HUES64 (cell line): ENCODE data around the gene TRAFD1.
"Not testable (repeated sequence)": the region's sequence is repeated elsewhere in the genome, so short reads cannot be mapped to it uniquely, and the experiment has no call there.

Experiments used
- H3K27ac ChIP-seq: 2 replicates; pipeline ENCODE4 v1.7.0; 2013; ENCODE audit warnings: low read depth, low read length, inconsistent platforms
- H3K27me3 ChIP-seq: 2 replicates; pipeline ENCODE4 v1.6.1; 2013; ENCODE audit warnings: mild to moderate bottlenecking, low read length; ENCODE audit not compliant: insufficient read depth
- H3K36me3 ChIP-seq: 2 replicates; pipeline ENCODE4 v1.6.1; 2013; ENCODE audit warnings: mild to moderate bottlenecking, low read length; ENCODE audit not compliant: insufficient read depth
- H3K4me1 ChIP-seq: 2 replicates; pipeline ENCODE4 v1.6.1; 2013; ENCODE audit warnings: mild to moderate bottlenecking, low read length, moderate library complexity; ENCODE audit not compliant: insufficient read depth
- H3K4me3 ChIP-seq: 2 replicates; pipeline ENCODE4 v1.5.1; 2013; ENCODE audit warnings: mild to moderate bottlenecking, low read length, moderate library complexity
- H3K9ac ChIP-seq: 2 replicates; pipeline ENCODE4 v1.6.1; 2013; ENCODE audit warnings: mild to moderate bottlenecking, low read depth, low read length
- H3K9me3 ChIP-seq: 2 replicates; pipeline ENCODE4 v1.6.1; 2013; ENCODE audit warnings: low read depth, low read length; ENCODE audit not compliant: insufficient read depth
- WGBS: fragments of 150-250, 120-280 bp; methylation state at CpG from one replicate; pipeline ENCODE4 v1.1.7; 2013; ENCODE audit warnings: missing lambda C conversion rate; 5-methylcytosine and 5-hydroxymethylcytosine counted together

Gene TRAFD1

GRCh38 chr12:112148031-112148513 lies 22.7 kb downstream of the TRAFD1 start:
- Histone ChIP-seq H3K4me3 (no peak overlapping the region), H3K27me3 (no peaks in the 10 kb centered on the region), H3K4me1 (no peaks in the 10 kb centered on the region), H3K27ac (no peak overlapping the region), H3K9me3 (no peaks in the 10 kb centered on the region), H3K36me3 (peaks cover 87% of the 10 kb centered on the region), H3K9ac (no peak overlapping the region)
- WGBS, result 95% methylated on average over 3 of the region's 3 CpGs

GRCh38 chr12:112149596-112149995 lies 24.2 kb downstream of the TRAFD1 start:
- 97% methylated on average over 5 of the region's 5 CpGs for WGBS
- Histone ChIP-seq H3K27ac (no peak overlapping the region), H3K4me3 (no peak overlapping the region), H3K36me3 (peaks cover 86% of the 10 kb centered on the region), H3K4me1 (no peaks in the 10 kb centered on the region), H3K27me3 (no peaks in the 10 kb centered on the region), H3K9me3 (no peaks in the 10 kb centered on the region), H3K9ac (no peak overlapping the region)

GRCh38 chr12:112151766-112152541 lies 26.6 kb downstream of the TRAFD1 start:
- Histone ChIP-seq H3K9ac (no peak overlapping the region), H3K9me3 (no peaks in the 10 kb centered on the region), H3K27me3 (no peaks in the 10 kb centered on the region), H3K36me3 (peaks cover 66% of the 10 kb centered on the region), H3K4me3 (no peak overlapping the region), H3K4me1 (no peaks in the 10 kb centered on the region), H3K27ac (no peak overlapping the region)
- 96% methylated on average over 11 of the region's 11 CpGs for WGBS

GRCh38 chr12:112153181-112153892 lies 28.0 kb downstream of the TRAFD1 start:
- no peaks in the 10 kb centered on the region for H3K9me3 ChIP-seq
- no peak overlapping the region for H3K27ac ChIP-seq
- no peaks in the 10 kb centered on the region for H3K27me3 ChIP-seq
- H3K4me1 ChIP-seq, result no peaks in the 10 kb centered on the region
- H3K9ac ChIP-seq, result no peak overlapping the region
- WGBS, result 93% methylated on average over 11 of the region's 11 CpGs
- no peak overlapping the region for H3K4me3 ChIP-seq
- peaks cover 55% of the 10 kb centered on the region for H3K36me3 ChIP-seq

- no peak overlapping the region for H3K27ac ChIP-seq
- H3K27me3 ChIP-seq, result no peaks in the 10 kb centered on the region
- no peaks in the 10 kb centered on the region for H3K4me1 ChIP-seq
- H3K9ac ChIP-seq, result no peak overlapping the region
- H3K9me3 ChIP-seq, result no peaks in the 10 kb centered on the region
- peaks cover 51% of the 10 kb centered on the region for H3K36me3 ChIP-seq
- no peak overlapping the region for H3K4me3 ChIP-seq
- whole genome bisulfite sequencing, result 92% methylated on average over 8 of the region's 8 CpGs
Observed at GRCh38 chr12:112153893-112154219, 28.5 kb downstream of the TRAFD1 start.

- not testable (repeated sequence) for H3K9me3 ChIP-seq, H3K4me1 ChIP-seq, H3K27ac ChIP-seq, H3K27me3 ChIP-seq, H3K9ac ChIP-seq, H3K4me3 ChIP-seq
- WGBS, result 95% methylated on average over 11 of the region's 11 CpGs
- H3K36me3 ChIP-seq, result peaks cover 38% of the 10 kb centered on the region
Observed at GRCh38 chr12:112158461-112159145, 33.2 kb downstream of the TRAFD1 start.

GRCh38 chr12:112159146-112159541 lies 33.8 kb downstream of the TRAFD1 start:
- Histone ChIP-seq H3K4me1 (no peaks in the 10 kb centered on the region), H3K36me3 (peaks cover 34% of the 10 kb centered on the region), H3K4me3 (no peak overlapping the region), H3K27ac (no peak overlapping the region), H3K9ac (no peak overlapping the region), H3K9me3 (0 out of 2 replicates have a peak, but pooled peaks cover 5% of the 10 kb centered on the region), H3K27me3 (no peaks in the 10 kb centered on the region)
- 97% methylated on average over 6 of the region's 6 CpGs for WGBS

- Histone ChIP-seq H3K27ac (no peak overlapping the region), H3K27me3 (no peaks in the 10 kb centered on the region), H3K9ac (no peak overlapping the region), H3K36me3 (peaks cover 35% of the 10 kb centered on the region), H3K4me3 (no peak overlapping the region), H3K4me1 (no peaks in the 10 kb centered on the region), H3K9me3 (0 out of 2 replicates have a peak, but pooled peaks cover 5% of the 10 kb centered on the region)
- 96% methylated on average over 6 of the region's 6 CpGs for WGBS
Observed at GRCh38 chr12:112160611-112161010, 35.3 kb downstream of the TRAFD1 start.

- H3K36me3 ChIP-seq, result peaks cover 35% of the 10 kb centered on the region
- 95% methylated on average over 9 of the region's 9 CpGs for WGBS
Observed at GRCh38 chr12:112161711-112162110, 36.4 kb downstream of the TRAFD1 start.

GRCh38 chr12:112162241-112162790 lies 37.0 kb downstream of the TRAFD1 start:
- WGBS, result 95% methylated on average over 12 of the region's 12 CpGs
- H3K27me3 ChIP-seq, result no peaks in the 10 kb centered on the region
- H3K27ac ChIP-seq, result no peak overlapping the region
- H3K9me3 ChIP-seq, result 0 out of 2 replicates have a peak, but pooled peaks cover 5% of the 10 kb centered on the region
- H3K4me1 ChIP-seq, result no peaks in the 10 kb centered on the region
- no peak overlapping the region for H3K4me3 ChIP-seq
- H3K36me3 ChIP-seq, result peaks cover 35% of the 10 kb centered on the region
- no peak overlapping the region for H3K9ac ChIP-seq

More at GRCh38 chr12:112161711-112162110, 36.4 kb downstream of the TRAFD1 start:
- Histone ChIP-seq H3K9me3 (0 out of 2 replicates have a peak, but pooled peaks cover 5% of the 10 kb centered on the region), H3K4me3 (no peak overlapping the region), H3K9ac (no peak overlapping the region), H3K4me1 (no peaks in the 10 kb centered on the region), H3K27me3 (no peaks in the 10 kb centered on the region), H3K27ac (no peak overlapping the region)

GRCh38 chr12:112163056-112163455 lies 37.7 kb downstream of the TRAFD1 start:
- Histone ChIP-seq H3K27ac (no peak overlapping the region), H3K9me3 (0 out of 2 replicates have a peak, but pooled peaks cover 5% of the 10 kb centered on the region), H3K36me3 (peaks cover 35% of the 10 kb centered on the region), H3K9ac (no peak overlapping the region), H3K27me3 (no peaks in the 10 kb centered on the region), H3K4me3 (no peak overlapping the region), H3K4me1 (no peaks in the 10 kb centered on the region)
- WGBS, result 92% methylated on average over 8 of the region's 8 CpGs
